Motor neuron (in vitro differentiated cells): ENCODE results near the gene CD160. TPM values are rescaled to one million over a fixed set of nuclear protein-coding genes. Genes with fewer than 3 reads are reported as not detected.
A peak's percentile ranks its signal among the peaks of the same experiment; 100 is the strongest.

Experiments used
- ATAC-seq, 8 experiments: fragments of 200-7000 bp; cut with Tn5 transposase; replicated peaks in 6 of 8; 2 replicates each; pipeline ENCODE4 v1.8.0; 2021; ENCODE audit warnings: mild to moderate bottlenecking in 8 of 8, moderate library complexity in 8 of 8
- H3K27ac ChIP-seq, 2 donors: fragments of 250-450 bp; sonication (Bioruptor Pico); 2 replicates each; pipeline ENCODE4 v1.9.0; 2021; ENCODE audit warnings: antibody characterized with exemption in 2 of 2, mild to moderate bottlenecking in 2 of 2, moderate library complexity in 1 of 2
- H3K4me1 ChIP-seq, 2 donors: fragments of 250-450 bp; sonication (Bioruptor Pico); replicated peaks in 1 of 2; 2 replicates each; pipeline ENCODE4 v1.6.1; 2021; ENCODE audit warnings: antibody characterized with exemption in 2 of 2, mild to moderate bottlenecking in 2 of 2, moderate library complexity in 1 of 2
- H3K4me3 ChIP-seq, 5 donors: fragments of 250-450 bp; sonication (Bioruptor Pico); 2 replicates each; pipeline ENCODE4 v1.9.0; 2021; ENCODE audit warnings: antibody characterized with exemption in 5 of 5, mild to moderate bottlenecking in 5 of 5, moderate library complexity in 4 of 5
- WGBS, 10 experiments: fragments of 450-650 bp; shearing (Covaris generic); methylation state at CpG; one replicate each; pipeline ENCODE4 v1.0.0; 2022; 5-methylcytosine and 5-hydroxymethylcytosine counted together
- in situ Hi-C, 9 experiments: fragments of 400-800 bp; cut with MboI; loops; one replicate each; pipeline ENCODE4 v1.15.0; 2021; ENCODE audit warnings: low sequenced_read_pairs in 9 of 9, low pct_unique_long_range_greater_than_20kb in 2 of 9; ENCODE audit not compliant: unreplicated experiment in 9 of 9
- total RNA-seq, 8 experiments: library from RNA; unstranded; fragments of 300-600 nt; gene quantifications; 2 replicates each; pipeline versions ENCODE4 v1.2.3 to v1.2.4, GENCODE V29; 2022

CD160 gene
- total RNA-seq, 8 experiments from 2014 or later: 0.71 to 3.6 (median 2.3) TPM

DNA sequence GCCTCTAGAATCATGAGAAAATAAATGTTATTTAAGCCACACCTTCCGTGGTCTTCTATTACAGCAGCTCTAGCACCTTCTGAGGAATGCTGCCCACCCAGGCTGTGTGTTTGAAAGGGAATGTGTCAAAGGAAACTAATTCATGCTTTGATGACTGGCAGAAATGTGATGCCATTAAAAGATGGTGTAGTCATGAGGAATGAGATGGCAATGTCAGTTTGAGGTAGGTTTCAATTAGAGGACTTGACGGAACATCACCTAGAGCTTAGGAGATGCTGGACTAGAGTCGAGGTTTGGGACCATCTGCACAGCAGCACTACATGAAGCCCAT lies 22.7 kb upstream of the CD160 start:
- no peak for ATAC-seq
- H3K4me3 ChIP-seq: no peak overlapping the region
- no peaks in the 10 kb centered on the region for H3K4me1 ChIP-seq
- 60 to 100% (median 90%) methylated on average over 1 to 3 of the region's 3 CpGs; no CpG with 5 or more reads in 5 of the 10 experiments for WGBS, 10 experiments
- in situ Hi-C loops: no loop called here
- H3K27ac ChIP-seq: no peak overlapping the region

DNA sequence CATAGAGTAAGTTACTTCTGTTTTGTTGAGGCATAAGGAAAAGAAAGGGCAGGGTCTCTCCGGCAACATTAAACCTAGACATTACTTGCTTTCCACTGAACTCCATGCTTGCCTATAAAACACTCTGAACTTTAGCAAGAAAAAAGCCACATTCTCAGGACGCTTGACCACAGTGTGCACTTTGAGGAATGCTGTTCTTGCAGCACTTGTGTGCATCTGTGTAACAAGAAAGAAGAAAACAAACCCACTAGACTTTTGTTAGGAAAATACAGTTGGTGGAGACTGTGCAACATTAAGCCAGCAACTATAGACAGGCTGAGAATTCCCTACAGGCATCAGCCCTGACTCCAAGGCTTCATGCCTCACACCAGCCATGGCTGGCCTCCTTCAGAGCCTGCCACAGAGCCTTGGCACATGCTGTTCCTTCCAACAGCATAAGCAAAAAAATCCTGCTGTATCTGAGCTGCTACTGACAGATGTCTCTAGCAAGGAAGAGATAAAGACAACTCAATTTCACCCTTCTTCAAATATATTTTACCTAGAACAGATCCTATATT lies 17.9 kb upstream of the CD160 start:
- no peak overlapping the region for H3K4me3 ChIP-seq
- in situ Hi-C loops: no loop called here
- no peak overlapping the region for H3K27ac ChIP-seq
- no peak for ATAC-seq
- no peaks in the 10 kb centered on the region for H3K4me1 ChIP-seq
- WGBS, 10 experiments: 43 to 100% (median 74%) methylated on average over 1 to 2 of the region's 2 CpGs; no CpG with 5 or more reads in 2 of the 10 experiments

DNA sequence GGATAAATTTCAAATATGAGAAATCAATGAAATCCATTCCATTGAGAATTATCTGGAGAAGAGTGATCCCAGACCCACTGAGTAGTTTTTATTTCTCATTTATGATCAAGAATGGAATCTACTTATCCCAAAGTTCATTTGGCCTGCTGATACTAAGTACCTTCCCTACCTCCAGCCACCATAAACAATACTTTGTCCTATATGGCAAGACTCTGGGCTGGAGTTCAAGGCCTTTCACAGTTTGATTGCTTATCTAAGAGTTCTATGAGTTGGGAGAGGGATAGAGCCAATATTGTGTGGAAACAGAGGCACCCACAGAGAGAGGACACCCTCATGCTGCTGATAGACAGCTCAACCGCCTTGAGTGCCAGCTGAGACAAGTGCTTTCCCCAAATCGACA lies 17.2 kb upstream of the CD160 start:
- H3K4me1 ChIP-seq: no peaks in the 10 kb centered on the region
- no peak overlapping the region for H3K27ac ChIP-seq
- H3K4me3 ChIP-seq: no peak overlapping the region
- 58 to 100% (median 67%) methylated on average over 1 to 2 of the region's 2 CpGs; no CpG with 5 or more reads in 2 of the 10 experiments for WGBS, 10 experiments
- in situ Hi-C loops: no loop called here
- no peak for ATAC-seq

DNA sequence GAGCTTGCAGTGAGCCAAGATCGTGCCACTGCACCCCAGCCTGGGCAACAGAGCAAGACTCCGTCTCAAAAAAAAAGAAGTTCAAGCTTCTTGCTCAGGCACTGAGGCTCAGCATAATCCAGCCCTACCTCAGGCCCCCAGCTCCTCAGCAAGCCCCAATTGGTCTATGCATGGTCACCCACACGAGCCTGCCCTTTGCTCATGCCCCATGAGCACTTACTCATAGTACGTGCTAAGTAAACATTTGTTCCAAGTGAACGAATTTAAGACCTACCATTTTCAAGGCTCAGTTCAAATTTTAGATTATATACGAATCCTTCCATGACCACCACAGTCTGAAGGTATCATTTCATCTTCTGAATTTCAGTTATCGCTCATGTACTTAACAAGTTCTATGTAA lies 16.5 kb upstream of the CD160 start:
- WGBS, 10 experiments: 69 to 100% (median 79%) methylated on average over 1 to 7 of the region's 7 CpGs; no CpG with 5 or more reads in 2 of the 10 experiments
- no peak overlapping the region for H3K4me3 ChIP-seq
- no peaks in the 10 kb centered on the region for H3K4me1 ChIP-seq
- in situ Hi-C loops: no loop called here
- ATAC-seq: no peak
- no peak overlapping the region for H3K27ac ChIP-seq

DNA sequence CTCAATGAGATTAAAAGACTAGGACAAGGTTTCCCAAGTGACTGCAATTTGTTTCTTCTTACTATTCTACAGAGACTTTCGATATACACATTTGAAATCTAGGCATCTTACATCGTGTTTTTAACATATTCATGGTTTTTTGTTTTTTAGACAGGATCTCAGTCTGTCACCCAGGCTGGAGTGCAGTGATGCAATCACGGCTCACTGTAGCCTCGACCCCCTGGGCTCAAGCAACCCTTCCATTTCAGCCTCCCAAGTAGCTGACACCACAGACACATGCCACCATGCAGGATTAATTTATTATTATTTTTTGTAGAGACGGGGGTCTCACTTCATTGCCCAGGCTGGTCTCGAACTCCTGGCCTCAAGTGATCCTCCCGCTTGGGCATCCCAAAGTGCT lies 13.7 kb upstream of the CD160 start:
- in situ Hi-C loops: no loop called here
- no peak for ATAC-seq
- Histone ChIP-seq H3K27ac (no peak overlapping the region), H3K4me3 (no peak overlapping the region), H3K4me1 (no peaks in the 10 kb centered on the region)
- WGBS, 10 experiments: 62 to 100% (median 79%) methylated on average over 1 to 7 of the region's 7 CpGs

DNA sequence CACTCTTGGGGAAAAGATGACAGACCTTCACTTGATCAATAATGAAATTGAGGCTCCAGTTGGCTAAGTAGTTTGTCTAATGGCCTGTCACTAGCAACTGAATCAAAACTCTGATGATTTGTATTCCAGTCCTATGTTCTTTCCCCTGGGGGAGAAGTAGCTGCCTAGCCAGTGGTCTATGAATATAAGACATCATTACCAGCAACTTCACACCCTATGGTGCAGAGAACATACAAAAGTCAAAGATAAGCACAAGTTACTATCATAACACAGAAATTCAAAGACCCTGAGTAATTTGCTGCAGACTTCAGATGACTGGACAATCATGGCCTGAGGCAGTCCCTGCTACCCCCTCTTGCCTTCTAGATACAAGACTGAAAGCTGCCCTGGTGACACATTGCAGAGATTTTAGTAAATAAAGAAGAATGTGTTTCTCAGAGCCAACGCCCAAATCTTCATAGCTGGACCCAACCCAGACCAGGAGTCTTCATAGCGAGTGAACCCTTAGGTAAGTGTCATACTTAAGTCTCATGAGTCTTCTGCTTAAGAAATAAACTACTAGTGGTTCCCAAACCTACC lies 13.1 kb upstream of the CD160 start:
- H3K4me3 ChIP-seq: no peak overlapping the region
- H3K4me1 ChIP-seq: no peaks in the 10 kb centered on the region
- in situ Hi-C loops: no loop called here
- peak in 3 of 8 experiments; percentile 71 to 94 (median 93) for ATAC-seq
- WGBS, 10 experiments: 24 to 100% (median 79%) methylated on average over 1 to 2 of the region's 2 CpGs; no CpG with 5 or more reads in 4 of the 10 experiments
- no peak overlapping the region for H3K27ac ChIP-seq

DNA sequence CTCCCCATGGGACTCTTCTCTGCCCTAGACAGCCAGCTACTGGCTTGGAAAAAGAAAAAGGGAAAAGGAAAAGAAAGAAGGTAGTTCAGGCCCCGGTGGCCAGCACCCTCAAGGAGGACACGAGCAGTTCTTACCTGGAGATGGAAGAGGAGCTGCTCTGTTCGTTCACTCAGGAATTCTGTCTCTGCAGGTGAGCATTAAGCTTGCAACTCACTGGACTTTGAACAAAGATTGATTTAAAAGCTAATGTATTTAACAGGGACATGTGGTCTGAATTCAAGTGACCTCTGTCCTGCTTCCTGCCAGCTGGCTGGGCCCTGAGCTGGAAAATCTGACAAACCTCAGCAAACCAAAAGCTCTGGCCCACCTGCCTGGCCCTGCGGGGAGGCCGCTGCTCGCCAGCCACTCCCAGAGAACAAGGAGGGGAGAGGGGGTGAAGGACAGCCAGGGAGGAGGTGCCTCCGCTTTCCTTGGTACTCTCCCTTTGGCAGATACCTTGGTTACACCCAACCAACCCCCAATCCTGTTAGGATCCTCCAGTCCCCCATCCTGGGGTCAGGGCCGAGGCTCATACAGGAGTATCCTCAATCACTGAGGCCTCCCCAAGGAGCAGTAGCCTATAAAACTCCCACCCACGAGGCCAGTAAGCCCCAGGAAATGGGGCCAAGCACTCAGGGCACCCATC lies 12.0 kb upstream of the CD160 start, which contains the start of gene PDZK1:
Gene PDZK1, minus strand, starts transcription at position 186 of the 685 bp plus-strand sequence. CDS start 19,347 bp downstream, outside the sequence.
- in situ Hi-C loops: no loop called here
- WGBS, 10 experiments: 50 to 85% (median 66%) methylated on average over 1 to 8 of the region's 9 CpGs; no CpG with 5 or more reads in 2 of the 10 experiments
- no peak for ATAC-seq

DNA sequence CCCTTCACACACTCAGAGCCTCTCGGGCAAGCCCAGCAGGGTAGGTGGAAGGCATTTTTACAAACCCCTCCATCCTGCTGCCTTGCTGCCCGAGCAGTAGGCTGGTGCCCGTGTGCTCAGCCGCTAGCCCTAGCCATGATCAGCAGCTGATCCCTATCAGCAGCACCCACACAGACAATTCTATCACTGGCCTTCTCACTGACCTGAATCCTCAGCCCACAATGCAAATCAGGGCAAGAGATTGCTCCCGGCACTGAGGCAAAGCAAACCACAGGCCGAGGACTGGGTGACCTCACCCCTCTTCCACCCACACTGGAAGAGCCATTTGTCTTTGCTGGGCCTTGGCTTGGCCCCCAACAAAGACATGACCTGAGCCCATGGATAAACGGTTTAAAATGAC lies 11.2 kb upstream of the CD160 start:
- H3K4me1 ChIP-seq: no peaks in the 10 kb centered on the region
- 8 to 83% (median 55%) methylated on average over 2 to 5 of the region's 7 CpGs; no CpG with 5 or more reads in 4 of the 10 experiments for WGBS, 10 experiments
- ATAC-seq: peak in 5 of 8 experiments; percentile 20 to 49 (median 25)
- in situ Hi-C loops: no loop called here
- no peak overlapping the region for H3K27ac ChIP-seq
- no peak overlapping the region for H3K4me3 ChIP-seq

More for the DNA sequence above, 12.0 kb upstream of the CD160 start, which contains the start of gene PDZK1:
- Histone ChIP-seq H3K4me3 (no peak within 1 kb of the TSS), H3K4me1 (no peaks in the 10 kb centered on the region), H3K27ac (no peak within 1 kb of the TSS)

DNA sequence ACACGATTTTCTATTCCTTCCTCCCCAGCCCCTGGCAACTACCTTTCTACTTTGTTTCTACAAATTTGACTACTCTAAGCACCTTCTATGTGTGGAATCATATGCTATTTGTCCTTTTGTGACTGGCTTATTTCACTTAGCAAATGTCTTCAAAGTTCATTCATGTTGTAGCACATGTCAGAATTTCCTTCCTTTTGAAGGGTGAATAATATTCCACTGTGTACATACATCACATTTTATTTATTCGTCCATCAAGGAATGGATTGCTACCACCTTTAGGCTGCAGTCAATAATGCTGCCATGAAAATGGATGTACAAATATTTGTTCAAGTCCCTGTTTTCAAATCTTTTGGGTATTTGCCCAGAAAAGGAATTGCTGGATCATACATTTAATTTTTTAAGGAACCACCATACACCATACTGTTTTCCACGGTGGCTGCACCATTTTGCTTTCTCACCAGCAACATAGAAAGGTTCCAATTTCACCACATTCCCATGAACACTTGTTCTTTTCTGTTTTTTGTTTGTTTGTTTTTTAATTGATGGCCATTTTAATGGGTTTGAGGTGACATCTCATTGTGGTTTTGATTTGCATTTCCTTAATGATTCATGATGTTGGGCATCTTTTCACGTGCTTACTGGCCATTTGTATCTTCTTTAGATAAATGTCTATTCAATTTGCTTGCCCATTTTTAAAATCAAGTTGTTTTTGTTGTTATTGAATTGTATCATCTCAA lies 8.8 kb upstream of the CD160 start:
- Histone ChIP-seq H3K4me3 (no peak overlapping the region), H3K27ac (no peak overlapping the region), H3K4me1 (no peaks in the 10 kb centered on the region)
- ATAC-seq: no peak
- in situ Hi-C loops: no loop called here
- 57 to 90% (median 73%) methylated on average over 2 to 4 of the region's 4 CpGs for WGBS, 10 experiments

DNA sequence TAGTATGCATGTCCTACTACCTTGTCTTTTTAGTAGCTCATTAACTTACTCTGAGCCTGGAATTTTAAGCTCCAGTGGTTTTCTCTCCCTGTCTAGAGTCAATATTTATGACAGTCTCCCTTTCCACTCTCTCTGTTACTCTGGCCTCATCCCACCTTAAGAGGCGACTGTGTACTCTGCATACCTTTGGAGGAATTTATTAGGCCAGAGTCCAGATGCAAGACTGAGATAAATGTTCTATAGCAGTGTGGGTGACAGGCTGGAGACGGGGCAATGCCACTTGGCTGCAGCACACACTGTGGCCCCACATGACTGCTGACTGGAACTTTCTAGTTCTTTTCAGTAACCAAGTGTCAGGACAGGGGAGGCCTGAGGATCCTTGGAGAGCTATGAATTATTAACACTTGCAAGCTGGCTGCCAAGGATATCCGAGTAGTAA lies 8.1 kb upstream of the CD160 start:
- Histone ChIP-seq H3K4me1 (no peaks in the 10 kb centered on the region), H3K4me3 (no peak overlapping the region), H3K27ac (no peak overlapping the region)
- WGBS, 10 experiments: 50 to 80% (median 59%) methylated on average over 1 to 3 of the region's 3 CpGs; no CpG with 5 or more reads in 3 of the 10 experiments
- peak in 2 of 8 experiments; percentile 46 to 76 for ATAC-seq
- in situ Hi-C loops: no loop called here

DNA sequence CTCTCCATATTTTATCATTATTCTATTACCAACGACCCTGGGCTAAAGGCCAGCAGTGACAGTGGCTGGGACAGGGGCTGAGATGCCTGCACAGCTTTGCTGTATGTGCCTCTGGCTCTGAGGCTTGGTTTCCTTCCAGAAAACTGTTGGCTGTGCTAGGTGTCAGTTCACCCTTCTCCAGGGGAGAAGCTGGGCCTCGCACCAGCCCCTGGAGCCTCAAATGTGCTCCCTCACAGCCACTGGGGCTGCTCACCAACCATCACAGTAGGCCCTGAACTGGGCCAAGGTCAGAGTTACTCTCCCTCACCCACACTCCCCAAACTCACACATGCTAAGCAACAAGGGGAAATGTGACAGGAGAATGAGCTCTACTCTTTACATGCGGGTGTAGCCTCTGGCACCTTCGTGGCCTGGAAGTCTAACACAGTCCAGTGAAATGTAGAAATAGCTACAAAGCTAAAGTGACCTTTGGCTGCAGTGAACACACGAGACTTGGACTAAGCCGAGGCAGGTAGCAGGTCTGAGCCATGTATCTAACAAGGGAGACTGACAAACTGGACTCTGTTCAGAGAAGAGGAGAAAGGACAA lies 4.7 kb upstream of the CD160 start:
- ATAC-seq: no peak
- WGBS, 10 experiments: 58 to 88% (median 83%) methylated on average over 1 to 6 of the region's 6 CpGs; no CpG with 5 or more reads in 1 of the 10 experiments
- Histone ChIP-seq H3K4me1 (peaks cover 0 to 3% of the 10 kb centered on the region in 2 donors), H3K4me3 (no peak overlapping the region), H3K27ac (no peak overlapping the region)
- in situ Hi-C loops: no loop called here

DNA sequence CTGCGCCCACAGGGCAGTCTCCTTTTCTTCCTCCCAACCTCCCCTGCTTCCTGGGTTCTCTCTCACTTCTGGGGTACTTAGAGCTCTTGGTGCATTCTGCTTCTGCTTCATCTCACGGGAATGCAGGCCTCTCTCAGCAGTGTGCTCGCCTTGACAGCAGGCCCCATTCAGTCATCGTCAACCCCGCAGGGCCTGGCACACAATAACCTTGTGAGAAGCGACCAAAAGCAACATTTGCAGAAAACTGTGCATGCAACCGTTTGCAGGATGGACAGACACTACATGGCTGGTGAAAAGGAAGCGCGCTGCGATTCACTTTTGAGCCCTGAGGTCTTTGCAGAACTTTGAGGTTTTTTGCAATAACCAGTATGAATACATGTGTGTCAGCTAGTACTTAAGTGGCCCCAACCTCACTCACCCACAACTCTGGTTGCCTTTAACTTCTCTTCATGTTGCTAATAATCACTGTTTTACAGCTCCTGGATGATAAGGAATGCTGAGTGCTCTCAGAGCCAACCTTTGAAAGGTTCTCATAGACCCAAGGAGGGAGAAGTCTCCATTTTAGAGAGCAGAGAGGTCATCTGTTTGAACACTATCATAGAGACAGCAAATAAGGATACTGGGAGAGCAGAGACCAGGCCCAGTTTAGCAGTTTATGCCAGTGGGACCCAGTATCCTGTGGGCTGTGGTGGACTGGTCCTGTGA lies 2.5 kb upstream of the CD160 start:
- Histone ChIP-seq H3K4me3 (no peak overlapping the region), H3K4me1 (peaks cover 0 to 7% of the 10 kb centered on the region in 2 donors), H3K27ac (no peak overlapping the region)
- peak in 4 of 8 experiments; percentile 23 to 38 (median 32) for ATAC-seq
- WGBS, 10 experiments: 36 to 86% (median 61%) methylated on average over 1 to 10 of the region's 10 CpGs; no CpG with 5 or more reads in 2 of the 10 experiments
- in situ Hi-C loops: no loop called here
